IMR-90 (cell line): Measurements from ENCODE around the gene TMC3.

Experiments used
- RAD21 ChIP-seq: IDR thresholded peaks from 2 replicates; pipeline ENCODE4 v1.6.1; 2012; ENCODE audit warnings: low read length, improper control_type of control experiment
- TF ChIP-seq, protein P1 (sequence below): conservative IDR thresholded peaks from 2 replicates; pipeline ENCODE4 v1.5.1; 2012; ENCODE audit warnings: mild to moderate bottlenecking, low read depth, low read length, improper control_type of control experiment

GRCh38 chr15:81379269-81379668, 5.3 kb upstream of the TMC3 start:
- no peak for TF ChIP-seq RAD21
- TF ChIP-seq, protein P1, sequence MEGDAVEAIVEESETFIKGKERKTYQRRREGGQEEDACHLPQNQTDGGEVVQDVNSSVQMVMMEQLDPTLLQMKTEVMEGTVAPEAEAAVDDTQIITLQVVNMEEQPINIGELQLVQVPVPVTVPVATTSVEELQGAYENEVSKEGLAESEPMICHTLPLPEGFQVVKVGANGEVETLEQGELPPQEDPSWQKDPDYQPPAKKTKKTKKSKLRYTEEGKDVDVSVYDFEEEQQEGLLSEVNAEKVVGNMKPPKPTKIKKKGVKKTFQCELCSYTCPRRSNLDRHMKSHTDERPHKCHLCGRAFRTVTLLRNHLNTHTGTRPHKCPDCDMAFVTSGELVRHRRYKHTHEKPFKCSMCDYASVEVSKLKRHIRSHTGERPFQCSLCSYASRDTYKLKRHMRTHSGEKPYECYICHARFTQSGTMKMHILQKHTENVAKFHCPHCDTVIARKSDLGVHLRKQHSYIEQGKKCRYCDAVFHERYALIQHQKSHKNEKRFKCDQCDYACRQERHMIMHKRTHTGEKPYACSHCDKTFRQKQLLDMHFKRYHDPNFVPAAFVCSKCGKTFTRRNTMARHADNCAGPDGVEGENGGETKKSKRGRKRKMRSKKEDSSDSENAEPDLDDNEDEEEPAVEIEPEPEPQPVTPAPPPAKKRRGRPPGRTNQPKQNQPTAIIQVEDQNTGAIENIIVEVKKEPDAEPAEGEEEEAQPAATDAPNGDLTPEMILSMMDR = no peak
